Astrocyte (in vitro differentiated cells and primary cell): Measurements from ENCODE around the gene IFIT3. TPM values are rescaled to one million over a fixed set of nuclear protein-coding genes. Genes with fewer than 3 reads are reported as not detected.

ENCODE experiments used
- DNase-seq: peaks from one replicate; pipeline ENCODE4 v3.0.0-alpha.2; 2010; ENCODE audit warnings: low read depth
- FAIRE-seq: peaks from 2 replicates; lab custom pipeline; 2011; peaks lifted over from hg19 to GRCh38; lab: Jason Lieb, UNC
- H2AFZ ChIP-seq: 2 replicates; pipeline ENCODE4 v1.6.0; 2012; ENCODE audit warnings: low read depth, low read length, inconsistent platforms
- H3K27ac ChIP-seq: 2 replicates; pipeline ENCODE4 v1.5.1; 2011; ENCODE audit warnings: low read depth, low read length, inconsistent platforms
- H3K27me3 ChIP-seq: 2 replicates; pipeline ENCODE4 v1.6.0; 2011; ENCODE audit warnings: low read length, inconsistent platforms; ENCODE audit not compliant: insufficient read depth
- H3K36me3 ChIP-seq: 2 replicates; pipeline ENCODE4 v1.5.1; 2011; ENCODE audit warnings: low read length, inconsistent platforms; ENCODE audit not compliant: insufficient read depth
- H3K4me1 ChIP-seq: 2 replicates; pipeline ENCODE4 v1.5.1; 2011; ENCODE audit warnings: low read length, inconsistent platforms; ENCODE audit not compliant: insufficient read depth
- H3K4me2 ChIP-seq: 2 replicates; pipeline ENCODE4 v1.6.0; 2012; ENCODE audit warnings: low read length, inconsistent platforms
- H3K4me3 ChIP-seq: 2 replicates; pipeline ENCODE4 v1.5.1; 2011; ENCODE audit warnings: low read depth, mild to moderate bottlenecking, low read length, inconsistent platforms; ENCODE audit not compliant: insufficient read depth
- H3K79me2 ChIP-seq: 2 replicates; pipeline ENCODE4 v1.6.0; 2012; ENCODE audit warnings: mild to moderate bottlenecking, low read length, inconsistent platforms; ENCODE audit not compliant: insufficient read depth
- H3K9ac ChIP-seq: 2 replicates; pipeline ENCODE4 v1.6.0; 2012; ENCODE audit warnings: mild to moderate bottlenecking, low read length, inconsistent platforms
- H3K9me3 ChIP-seq: 2 replicates; pipeline ENCODE4 v1.5.1; 2012; ENCODE audit warnings: low read depth, mild to moderate bottlenecking, low read length, inconsistent platforms; ENCODE audit not compliant: insufficient read depth
- H4K20me1 ChIP-seq: 2 replicates; pipeline ENCODE4 v1.6.0; 2012; ENCODE audit warnings: low read length, inconsistent platforms; ENCODE audit not compliant: insufficient read depth
- H3K27ac Mint-ChIP-seq: one replicate; pipeline ENCODE4 v1.8.0; 2021; ENCODE audit warnings: mild to moderate bottlenecking, mixed read lengths; ENCODE audit not compliant: unreplicated experiment
- H3K27me3 Mint-ChIP-seq: one replicate; pipeline ENCODE4 v1.8.0; 2021; ENCODE audit warnings: low read depth, mixed read lengths; ENCODE audit not compliant: unreplicated experiment
- H3K36me3 Mint-ChIP-seq: one replicate; pipeline ENCODE4 v1.8.0; 2021; ENCODE audit warnings: low read depth, mixed read lengths; ENCODE audit not compliant: unreplicated experiment
- H3K4me1 Mint-ChIP-seq: one replicate; pipeline ENCODE4 v1.8.0; 2021; ENCODE audit warnings: low read depth, mixed read lengths; ENCODE audit not compliant: unreplicated experiment
- H3K4me3 Mint-ChIP-seq: one replicate; pipeline ENCODE4 v1.8.0; 2021; ENCODE audit warnings: mild to moderate bottlenecking, moderate library complexity, mixed read lengths; ENCODE audit not compliant: unreplicated experiment
- H3K9me3 Mint-ChIP-seq: one replicate; pipeline ENCODE4 v1.8.0; 2021; ENCODE audit warnings: mild to moderate bottlenecking, mixed read lengths; ENCODE audit not compliant: unreplicated experiment
- EZH2 ChIP-seq: IDR thresholded peaks from 2 replicates; pipeline ENCODE4 v1.6.1; 2012; ENCODE audit warnings: mild to moderate bottlenecking, low read length, inconsistent platforms; ENCODE audit not compliant: insufficient read depth
- total RNA-seq: library from RNA; stranded (reverse); gene quantifications from 2 replicates; pipeline ENCODE4 v1.2.1, GENCODE V29; 2021
- TF ChIP-seq, protein P1 (sequence below): IDR thresholded peaks from 2 replicates; pipeline ENCODE4 v1.5.1; 2011; ENCODE audit warnings: low read depth, mild to moderate bottlenecking, inconsistent platforms, low read length, moderate library complexity; ENCODE audit not compliant: insufficient read depth

Gene IFIT3
- total RNA-seq, 1 donor from 2014 or later = 171 TPM

DNA sequence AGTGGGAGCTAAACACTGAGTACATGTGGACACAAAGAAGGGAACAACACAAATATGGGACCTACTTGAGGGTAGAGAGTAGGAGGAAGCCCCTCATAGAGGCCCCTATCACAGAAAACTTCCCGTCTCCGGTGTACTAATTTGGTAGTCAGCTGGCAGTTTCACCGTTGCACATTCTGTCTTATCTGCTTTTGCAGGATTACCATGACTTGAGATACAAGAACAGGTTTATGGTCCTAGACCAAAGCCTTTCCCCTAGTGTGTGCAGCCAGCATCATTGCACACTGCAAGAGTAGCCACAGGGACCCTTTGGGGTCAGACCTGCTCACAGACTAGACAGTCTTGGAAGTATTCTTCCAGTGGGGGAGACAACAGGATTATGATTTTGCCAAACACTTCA, 44.2 kb downstream of the IFIT3 start:
- DNase-seq (no peak), FAIRE-seq (no peak)
- Mint-ChIP-seq H3K27me3 (no peaks in the 10 kb centered on the region), H3K4me1 (peaks cover 23% of the 10 kb centered on the region), H3K36me3 (no peaks in the 10 kb centered on the region), H3K9me3 (no peaks in the 10 kb centered on the region), H3K27ac (no peak overlapping the region), H3K4me3 (no peak overlapping the region)
- no peaks in the 10 kb centered on the region for H3K9me3 ChIP-seq
- H3K4me3 ChIP-seq = no peak overlapping the region
- H3K4me1 ChIP-seq = peaks cover 22% of the 10 kb centered on the region
- H3K79me2 ChIP-seq = no peaks in the 10 kb centered on the region
- TF ChIP-seq, protein P1, sequence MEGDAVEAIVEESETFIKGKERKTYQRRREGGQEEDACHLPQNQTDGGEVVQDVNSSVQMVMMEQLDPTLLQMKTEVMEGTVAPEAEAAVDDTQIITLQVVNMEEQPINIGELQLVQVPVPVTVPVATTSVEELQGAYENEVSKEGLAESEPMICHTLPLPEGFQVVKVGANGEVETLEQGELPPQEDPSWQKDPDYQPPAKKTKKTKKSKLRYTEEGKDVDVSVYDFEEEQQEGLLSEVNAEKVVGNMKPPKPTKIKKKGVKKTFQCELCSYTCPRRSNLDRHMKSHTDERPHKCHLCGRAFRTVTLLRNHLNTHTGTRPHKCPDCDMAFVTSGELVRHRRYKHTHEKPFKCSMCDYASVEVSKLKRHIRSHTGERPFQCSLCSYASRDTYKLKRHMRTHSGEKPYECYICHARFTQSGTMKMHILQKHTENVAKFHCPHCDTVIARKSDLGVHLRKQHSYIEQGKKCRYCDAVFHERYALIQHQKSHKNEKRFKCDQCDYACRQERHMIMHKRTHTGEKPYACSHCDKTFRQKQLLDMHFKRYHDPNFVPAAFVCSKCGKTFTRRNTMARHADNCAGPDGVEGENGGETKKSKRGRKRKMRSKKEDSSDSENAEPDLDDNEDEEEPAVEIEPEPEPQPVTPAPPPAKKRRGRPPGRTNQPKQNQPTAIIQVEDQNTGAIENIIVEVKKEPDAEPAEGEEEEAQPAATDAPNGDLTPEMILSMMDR = no peak
- TF ChIP-seq EZH2 = no peak
- H3K4me2 ChIP-seq = no peak overlapping the region
- H2AFZ ChIP-seq = no peak overlapping the region
- no peak overlapping the region for H3K27ac ChIP-seq
- peaks cover 3% of the 10 kb centered on the region for H3K27me3 ChIP-seq
- H3K36me3 ChIP-seq = no peaks in the 10 kb centered on the region
- H4K20me1 ChIP-seq = no peaks in the 10 kb centered on the region
- H3K9ac ChIP-seq = no peak overlapping the region

DNA sequence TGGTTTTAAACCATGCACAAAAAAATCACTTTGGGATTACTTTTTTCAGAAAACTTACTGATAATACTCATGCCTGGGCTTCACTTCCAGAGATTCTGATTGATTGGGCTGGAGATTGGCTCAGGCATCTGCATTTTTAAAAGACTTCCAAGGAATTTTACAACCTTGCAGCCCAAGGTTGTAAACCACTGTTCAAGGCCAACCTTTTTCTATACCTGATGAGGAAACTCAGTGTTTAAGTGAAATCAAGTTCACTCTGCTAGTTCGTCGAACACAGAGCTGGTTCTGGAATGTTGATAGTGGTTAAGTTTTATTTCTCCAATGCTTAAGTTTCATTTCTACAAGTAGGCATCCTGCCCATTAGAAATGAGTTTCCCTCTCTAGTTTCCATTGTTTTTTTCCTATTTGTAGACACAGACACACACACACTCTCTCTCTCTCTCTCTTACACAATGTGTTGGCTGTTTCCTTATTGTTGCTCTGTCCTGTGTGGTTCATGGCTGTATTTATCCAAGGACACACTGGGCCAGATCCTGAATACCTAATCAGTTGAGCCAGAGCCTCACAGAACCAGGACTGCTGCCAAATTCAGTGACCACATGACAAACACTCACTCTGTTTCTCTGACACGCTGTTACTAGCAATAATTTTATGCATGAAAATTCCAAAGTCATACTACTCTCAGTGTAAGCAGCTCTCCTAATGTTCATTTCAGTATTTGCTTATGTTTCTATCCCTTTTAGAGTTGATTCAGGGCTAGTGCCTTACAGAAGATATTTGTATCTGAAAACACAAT, 46.3 kb downstream of the IFIT3 start:
- Mint-ChIP-seq H3K36me3 (no peaks in the 10 kb centered on the region), H3K4me1 (peaks cover 16% of the 10 kb centered on the region), H3K27ac (no peak overlapping the region), H3K9me3 (no peaks in the 10 kb centered on the region), H3K27me3 (no peaks in the 10 kb centered on the region), H3K4me3 (no peak overlapping the region)
- DNase-seq = peak; percentile 96
- H3K4me2 ChIP-seq = peak overlapping the region; percentile 44
- H3K27me3 ChIP-seq = peaks cover 3% of the 10 kb centered on the region
- H3K79me2 ChIP-seq = no peaks in the 10 kb centered on the region
- peak overlapping the region; percentile 8 for H2AFZ ChIP-seq
- peaks cover 16% of the 10 kb centered on the region for H3K4me1 ChIP-seq
- H3K27ac ChIP-seq = peak overlapping the region; percentile 32
- H3K4me3 ChIP-seq = no peak overlapping the region
- no peak for TF ChIP-seq EZH2
- TF ChIP-seq, protein P1 = no peak
- H3K9me3 ChIP-seq = no peaks in the 10 kb centered on the region
- peak; percentile 76 for FAIRE-seq
- H4K20me1 ChIP-seq = no peaks in the 10 kb centered on the region
- no peaks in the 10 kb centered on the region for H3K36me3 ChIP-seq
- H3K9ac ChIP-seq = peak overlapping the region; percentile 19

DNA sequence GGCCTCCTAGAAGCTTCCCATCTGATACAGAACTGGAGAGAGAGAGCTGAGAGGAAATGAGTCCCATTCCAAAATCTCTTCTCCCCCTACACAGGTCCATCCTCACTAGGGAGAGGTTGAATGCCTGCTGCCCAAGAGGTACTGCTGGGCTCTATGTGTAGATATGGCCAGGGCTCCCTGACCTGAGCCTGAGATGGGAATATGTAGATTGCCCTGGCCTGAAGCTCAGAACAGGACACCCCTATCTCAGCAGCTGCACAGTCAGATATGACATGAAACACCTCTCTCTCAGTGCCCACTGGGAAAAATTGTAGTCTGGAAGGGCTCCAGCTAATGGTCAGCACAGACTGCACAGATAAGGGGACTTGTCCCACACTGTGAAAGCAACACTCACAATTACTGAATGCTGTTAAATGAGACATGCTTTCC, 46.9 kb downstream of the IFIT3 start:
- Histone ChIP-seq H3K79me2 (no peaks in the 10 kb centered on the region), H3K4me2 (peak overlapping the region; percentile 44), H3K9me3 (no peaks in the 10 kb centered on the region), H2AFZ (no peak overlapping the region), H3K27ac (peak overlapping the region; percentile 32), H3K4me1 (peaks cover 15% of the 10 kb centered on the region), H4K20me1 (no peaks in the 10 kb centered on the region), H3K27me3 (peaks cover 3% of the 10 kb centered on the region), H3K4me3 (no peak overlapping the region), H3K9ac (peak overlapping the region; percentile 19), H3K36me3 (no peaks in the 10 kb centered on the region)
- Mint-ChIP-seq H3K27ac (no peak overlapping the region), H3K36me3 (no peaks in the 10 kb centered on the region), H3K4me1 (peaks cover 13% of the 10 kb centered on the region), H3K27me3 (no peaks in the 10 kb centered on the region), H3K9me3 (no peaks in the 10 kb centered on the region), H3K4me3 (no peak overlapping the region)
- FAIRE-seq (no peak), DNase-seq (no peak)
- TF ChIP-seq EZH2 = no peak
- TF ChIP-seq, protein P1 = no peak
